Parathyroid adenoma (tissue), 2 donors: ENCODE results near the gene CACNA1A.

Source experiments
- H2AFZ ChIP-seq: fragments of 300-600 bp; sonication (generic); one replicate; pipeline ENCODE4 v1.7.0; 2017; ENCODE audit warnings: antibody characterized with exemption, mild to moderate bottlenecking
- H3K27ac ChIP-seq: fragments of 300-600 bp; sonication (generic); one replicate; pipeline ENCODE4 v1.7.0; 2017
- H3K27me3 ChIP-seq: fragments of 300-600 bp; sonication (generic); one replicate; pipeline ENCODE4 v1.7.0; 2017; ENCODE audit warnings: low read length; ENCODE audit not compliant: control insufficient read depth, insufficient read depth
- H3K36me3 ChIP-seq: fragments of 300-600 bp; sonication (generic); one replicate; pipeline ENCODE4 v1.7.0; 2017; ENCODE audit warnings: low read length; ENCODE audit not compliant: control insufficient read depth, insufficient read depth
- H3K4me1 ChIP-seq: fragments of 300-600 bp; sonication (generic); one replicate; pipeline ENCODE4 v1.7.0; 2017; ENCODE audit warnings: control low read depth
- H3K4me2 ChIP-seq: fragments of 300-600 bp; sonication (generic); one replicate; pipeline ENCODE4 v1.7.0; 2017; ENCODE audit warnings: low read length
- H3K4me3 ChIP-seq: fragments of 300-600 bp; sonication (generic); one replicate; pipeline ENCODE4 v1.7.0; 2017; ENCODE audit warnings: low read depth, low read length
- H3K79me2 ChIP-seq: fragments of 300-600 bp; sonication (generic); one replicate; pipeline ENCODE4 v1.7.0; 2017; ENCODE audit warnings: control low read depth
- H3K9ac ChIP-seq: fragments of 300-600 bp; sonication (generic); one replicate; pipeline ENCODE4 v1.7.0; 2017; ENCODE audit warnings: mild to moderate bottlenecking
- H3K9me3 ChIP-seq: fragments of 300-600 bp; sonication (generic); one replicate; pipeline ENCODE4 v1.7.0; 2017; ENCODE audit warnings: low read length; ENCODE audit not compliant: control insufficient read depth
- TF ChIP-seq, protein P1 (sequence below): fragments of 300-600 bp; sonication (generic); IDR thresholded peaks from one replicate; pipeline ENCODE4 v1.7.0; 2017; ENCODE audit warnings: antibody characterized with exemption, mild to moderate bottlenecking
- donor health status: primary hyperparathyroidism.

CACNA1A gene

DNA sequence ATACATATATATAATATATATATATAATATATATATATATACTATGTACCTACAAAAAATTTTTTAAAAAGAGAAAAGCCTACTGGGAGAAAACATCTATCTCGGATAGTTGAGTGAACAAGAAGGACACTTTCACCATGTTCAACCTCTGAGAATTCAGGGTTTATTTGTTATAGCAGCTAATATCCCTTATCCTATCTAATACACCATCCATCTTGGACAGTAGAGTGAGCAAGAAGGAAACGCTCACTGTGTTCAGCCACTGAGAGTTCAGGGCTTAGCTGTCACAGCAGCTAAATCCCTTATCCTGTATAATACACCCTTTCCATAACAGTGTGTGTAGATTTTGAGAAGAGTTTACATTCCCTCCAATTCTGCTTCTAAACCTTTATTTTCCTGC, 38.1 kb upstream of the CACNA1A start:
- no peak overlapping the region for H3K27ac ChIP-seq
- H3K4me1 ChIP-seq, result no peaks in the 10 kb centered on the region
- no peak overlapping the region for H3K4me2 ChIP-seq
- TF ChIP-seq, protein P1, sequence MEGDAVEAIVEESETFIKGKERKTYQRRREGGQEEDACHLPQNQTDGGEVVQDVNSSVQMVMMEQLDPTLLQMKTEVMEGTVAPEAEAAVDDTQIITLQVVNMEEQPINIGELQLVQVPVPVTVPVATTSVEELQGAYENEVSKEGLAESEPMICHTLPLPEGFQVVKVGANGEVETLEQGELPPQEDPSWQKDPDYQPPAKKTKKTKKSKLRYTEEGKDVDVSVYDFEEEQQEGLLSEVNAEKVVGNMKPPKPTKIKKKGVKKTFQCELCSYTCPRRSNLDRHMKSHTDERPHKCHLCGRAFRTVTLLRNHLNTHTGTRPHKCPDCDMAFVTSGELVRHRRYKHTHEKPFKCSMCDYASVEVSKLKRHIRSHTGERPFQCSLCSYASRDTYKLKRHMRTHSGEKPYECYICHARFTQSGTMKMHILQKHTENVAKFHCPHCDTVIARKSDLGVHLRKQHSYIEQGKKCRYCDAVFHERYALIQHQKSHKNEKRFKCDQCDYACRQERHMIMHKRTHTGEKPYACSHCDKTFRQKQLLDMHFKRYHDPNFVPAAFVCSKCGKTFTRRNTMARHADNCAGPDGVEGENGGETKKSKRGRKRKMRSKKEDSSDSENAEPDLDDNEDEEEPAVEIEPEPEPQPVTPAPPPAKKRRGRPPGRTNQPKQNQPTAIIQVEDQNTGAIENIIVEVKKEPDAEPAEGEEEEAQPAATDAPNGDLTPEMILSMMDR, result no peak
- no peak overlapping the region for H2AFZ ChIP-seq
- H3K9ac ChIP-seq, result no peak overlapping the region
- no peaks in the 10 kb centered on the region for H3K9me3 ChIP-seq
- no peaks in the 10 kb centered on the region for H3K36me3 ChIP-seq
- no peak overlapping the region for H3K4me3 ChIP-seq
- H3K27me3 ChIP-seq, result no peaks in the 10 kb centered on the region
- H3K79me2 ChIP-seq, result no peaks in the 10 kb centered on the region

DNA sequence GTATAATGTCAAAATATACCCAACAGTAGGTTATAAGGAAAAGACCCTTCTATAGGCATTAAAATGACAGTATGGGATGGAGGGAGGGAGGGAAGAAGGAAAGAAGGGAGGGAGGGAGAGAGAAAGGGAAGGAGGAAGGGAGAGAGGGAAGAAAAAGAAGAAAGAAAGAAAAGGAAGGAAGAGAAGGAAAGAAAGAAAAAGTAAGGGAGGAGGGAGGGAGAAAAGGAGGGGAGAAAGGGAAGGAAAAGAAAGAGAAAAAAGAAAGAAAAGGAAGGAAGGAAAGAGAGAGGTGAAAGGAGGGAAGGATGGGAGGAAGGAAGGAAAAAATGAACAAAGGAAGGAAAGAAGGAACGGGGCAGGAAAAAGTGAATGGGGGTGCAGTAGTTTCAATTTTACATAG, 35.3 kb upstream of the CACNA1A start:
- H3K79me2 ChIP-seq, result no peaks in the 10 kb centered on the region
- H3K27me3 ChIP-seq, result no peaks in the 10 kb centered on the region
- H3K4me2 ChIP-seq, result no peak overlapping the region
- no peak overlapping the region for H3K9ac ChIP-seq
- no peak overlapping the region for H3K4me3 ChIP-seq
- H3K4me1 ChIP-seq, result no peaks in the 10 kb centered on the region
- no peak overlapping the region for H2AFZ ChIP-seq
- H3K36me3 ChIP-seq, result no peaks in the 10 kb centered on the region
- H3K9me3 ChIP-seq, result no peaks in the 10 kb centered on the region
- TF ChIP-seq, protein P1, result no peak
- no peak overlapping the region for H3K27ac ChIP-seq

DNA sequence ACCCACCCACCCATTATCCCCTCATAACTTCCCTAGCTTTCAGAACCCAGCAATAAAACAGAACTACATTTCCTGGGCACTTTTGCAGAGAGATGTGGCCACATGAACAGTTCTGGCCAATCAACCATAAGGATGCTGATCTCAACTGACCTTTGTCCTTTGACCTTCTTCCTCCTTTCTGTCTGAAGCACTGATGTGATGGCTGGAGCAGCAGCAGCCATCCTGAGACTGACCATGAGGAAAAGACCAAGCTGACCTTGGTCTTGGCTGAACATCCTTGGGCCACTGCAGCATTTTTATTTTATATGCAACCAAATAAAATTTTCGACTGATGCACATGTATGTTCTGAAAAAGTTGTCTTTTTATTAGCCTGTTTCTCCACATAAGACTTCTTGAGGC, 33.1 kb upstream of the CACNA1A start:
- H3K4me3 ChIP-seq, result no peak overlapping the region
- no peak overlapping the region for H2AFZ ChIP-seq
- H3K27ac ChIP-seq, result no peak overlapping the region
- H3K4me2 ChIP-seq, result no peak overlapping the region
- TF ChIP-seq, protein P1, result no peak
- H3K79me2 ChIP-seq, result no peaks in the 10 kb centered on the region
- H3K9me3 ChIP-seq, result no peaks in the 10 kb centered on the region
- no peaks in the 10 kb centered on the region for H3K4me1 ChIP-seq
- no peaks in the 10 kb centered on the region for H3K27me3 ChIP-seq
- no peak overlapping the region for H3K9ac ChIP-seq
- H3K36me3 ChIP-seq, result no peaks in the 10 kb centered on the region

DNA sequence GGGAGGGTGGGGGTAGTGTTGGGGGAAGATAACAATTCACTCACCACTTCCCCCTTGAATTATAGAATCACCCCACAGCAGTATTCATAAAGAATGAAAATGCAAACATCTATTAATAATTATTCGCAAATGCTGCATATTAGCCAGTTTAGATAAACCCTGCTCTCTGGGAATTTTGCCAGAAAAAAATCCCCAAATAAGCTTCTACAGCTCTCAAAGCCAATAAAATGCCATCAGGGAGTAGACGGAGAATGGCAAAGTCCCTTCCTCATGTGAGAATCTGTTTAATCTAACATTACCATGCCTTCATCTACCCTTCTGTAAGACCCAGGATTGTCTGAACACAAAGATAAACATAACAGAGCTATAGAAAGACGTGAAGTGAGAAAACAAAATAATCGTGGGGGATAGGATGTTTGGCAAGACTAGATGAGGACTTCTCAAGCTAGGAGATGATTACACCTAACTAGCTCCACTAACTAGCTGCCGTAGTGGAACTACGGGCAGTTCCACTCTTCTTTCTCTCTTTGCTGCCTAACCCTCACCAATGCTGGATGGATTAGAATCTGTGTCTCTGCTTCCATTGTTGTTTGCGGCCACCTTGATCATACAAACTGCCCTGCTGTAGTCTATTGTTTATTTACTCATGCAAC, 32.4 kb upstream of the CACNA1A start:
- Histone ChIP-seq H3K27me3 (no peaks in the 10 kb centered on the region), H3K27ac (no peak overlapping the region), H3K9ac (no peak overlapping the region), H3K79me2 (no peaks in the 10 kb centered on the region), H3K9me3 (no peaks in the 10 kb centered on the region), H3K4me1 (no peaks in the 10 kb centered on the region), H2AFZ (no peak overlapping the region), H3K36me3 (no peaks in the 10 kb centered on the region), H3K4me2 (no peak overlapping the region), H3K4me3 (no peak overlapping the region)
- TF ChIP-seq, protein P1, result no peak

DNA sequence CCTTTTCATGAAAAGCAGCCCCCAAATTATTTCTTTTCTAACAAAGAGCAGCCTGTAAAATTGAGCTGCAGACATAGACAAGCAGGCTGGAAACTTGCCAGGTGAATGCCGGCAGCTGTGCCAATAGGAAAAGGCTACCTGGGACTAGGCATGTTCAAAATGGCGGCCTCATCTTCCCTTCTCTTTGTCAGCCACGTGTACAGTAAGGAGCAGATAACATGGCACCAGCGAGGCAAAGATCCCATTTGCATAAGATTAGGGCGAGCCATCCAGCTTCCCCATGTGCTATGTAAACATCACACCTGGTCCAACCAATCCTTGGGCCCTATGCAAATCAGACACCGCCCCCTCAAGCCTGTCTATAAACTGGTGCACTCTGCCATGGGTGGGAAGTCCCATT, 31.2 kb upstream of the CACNA1A start:
- no peaks in the 10 kb centered on the region for H3K27me3 ChIP-seq
- no peak overlapping the region for H3K4me2 ChIP-seq
- H3K36me3 ChIP-seq, result no peaks in the 10 kb centered on the region
- H3K4me1 ChIP-seq, result no peaks in the 10 kb centered on the region
- H3K9me3 ChIP-seq, result no peaks in the 10 kb centered on the region
- TF ChIP-seq, protein P1, result no peak
- no peak overlapping the region for H3K27ac ChIP-seq
- H2AFZ ChIP-seq, result no peak overlapping the region
- no peak overlapping the region for H3K9ac ChIP-seq
- no peaks in the 10 kb centered on the region for H3K79me2 ChIP-seq
- no peak overlapping the region for H3K4me3 ChIP-seq
